ENCODE results near the gene KIAA1549.

- TF ChIP-seq CTCF (IDR thresholded peaks at IDR 0.05) = no peak
- no peak for TF ChIP-seq POLR2A (IDR thresholded peaks at IDR 0.05)
- no peak for TF ChIP-seq POLR2AphosphoS5 (IDR thresholded peaks at IDR 0.05)
These were observed 17.5 kb downstream of the KIAA1549 start for GRCh38 chr7:138963675-138964074.
